HEK293 (cell line): ENCODE measurements around the gene MOGAT2.

Experiments
- CTCF ChIP-seq: fragments of 450-650 bp; formaldehyde crosslinking; IDR thresholded peaks from 2 replicates; pipeline ENCODE4 v1.5.1; 2016; ENCODE audit warnings: missing biosample characterization, missing genetic modification characterization
- GLIS2 ChIP-seq: fragments of 450-650 bp; formaldehyde crosslinking; IDR thresholded peaks from 2 replicates; pipeline ENCODE4 v1.5.1; 2016; ENCODE audit warnings: missing biosample characterization, missing genetic modification characterization
- HOXA7 ChIP-seq: sonication (generic); formaldehyde crosslinking; IDR thresholded peaks from 2 replicates; pipeline ENCODE4 v1.8.1; 2022; ENCODE audit warnings: missing genetic modification reagents, borderline replicate concordance
- PATZ1 ChIP-seq: fragments of 450-650 bp; formaldehyde crosslinking; IDR thresholded peaks from 2 replicates; pipeline ENCODE4 v1.5.1; 2016; ENCODE audit warnings: missing biosample characterization, missing genetic modification characterization
- TRIM28 ChIP-seq: IDR thresholded peaks from 2 replicates; pipeline ENCODE4 v1.6.1; 2011; ENCODE audit warnings: low read length, control low read depth, borderline replicate concordance
- ZBTB49 ChIP-seq: fragments of 450-650 bp; formaldehyde crosslinking; IDR thresholded peaks from 2 replicates; pipeline ENCODE4 v1.5.1; 2016; ENCODE audit warnings: missing biosample characterization, missing genetic modification characterization, low read depth
- ZBTB7A ChIP-seq: fragments of 450-650 bp; formaldehyde crosslinking; IDR thresholded peaks from 2 replicates; pipeline ENCODE4 v1.5.1; 2016; ENCODE audit warnings: low read depth, missing biosample characterization, missing genetic modification characterization
- ZNF121 ChIP-seq: fragments of 450-650 bp; formaldehyde crosslinking; IDR thresholded peaks from 2 replicates; pipeline ENCODE4 v1.5.1; 2016; ENCODE audit warnings: missing biosample characterization, missing genetic modification characterization
- ZNF138 ChIP-seq: fragments of 450-650 bp; formaldehyde crosslinking; IDR thresholded peaks from 2 replicates; pipeline ENCODE4 v1.5.1; 2016; ENCODE audit warnings: missing biosample characterization, missing genetic modification characterization, borderline replicate concordance
- ZNF155 ChIP-seq: fragments of 450-650 bp; formaldehyde crosslinking; IDR thresholded peaks from 2 replicates; pipeline ENCODE4 v1.5.1; 2016; ENCODE audit warnings: missing biosample characterization, missing genetic modification characterization
- ZNF24 ChIP-seq: fragments of 450-650 bp; formaldehyde crosslinking; IDR thresholded peaks from 2 replicates; pipeline ENCODE4 v1.5.1; 2016; ENCODE audit warnings: missing biosample characterization, missing genetic modification characterization
- ZNF513 ChIP-seq: fragments of 450-650 bp; IDR thresholded peaks from 2 replicates; pipeline ENCODE4 v1.5.1; 2018; ENCODE audit warnings: missing biosample characterization, missing genetic modification characterization
- ZNF639 ChIP-seq: fragments of 450-650 bp; formaldehyde crosslinking; IDR thresholded peaks from 2 replicates; pipeline ENCODE4 v1.5.1; 2016; ENCODE audit warnings: missing biosample characterization, missing genetic modification characterization
- ZNF777 ChIP-seq: fragments of 450-650 bp; formaldehyde crosslinking; IDR thresholded peaks from 2 replicates; pipeline ENCODE4 v1.5.1; 2017; ENCODE audit warnings: missing biosample characterization, missing genetic modification characterization, borderline replicate concordance

GRCh38 chr11:75706260-75706729 is 11.3 kb upstream of the MOGAT2 start:
- TF ChIP-seq ZBTB49 (tag by site-specific recombination) (no peak), ZNF155 (tag by site-specific recombination) (no peak), CTCF (tag by site-specific recombination) (peak; percentile 90), ZNF121 (tag by site-specific recombination) (no peak), PATZ1 (tag by site-specific recombination) (no peak; the same call in 1 of the 2 replicates), ZNF639 (tag by site-specific recombination) (no peak), ZNF24 (tag by site-specific recombination) (no peak), ZNF138 (no peak), ZBTB7A (no peak), ZNF513 (no peak), ZNF777 (tag by site-specific recombination) (no peak), TRIM28 (no peak), HOXA7 (no peak), GLIS2 (tag by site-specific recombination) (no peak)
